ENCODE measurements around the gene BCAS4. TPM values are rescaled to one million over a fixed set of nuclear protein-coding genes. Genes with fewer than 3 reads are reported as not detected.

Gene BCAS4
- total RNA-seq, 1 donor from 2014 or later = 8.9 TPM

GRCh38 chr20:50854506-50855249 lies 59.8 kb downstream of the BCAS4 start:
- no peak overlapping the region for H3K4me3 Mint-ChIP-seq (ENCODE audit: low read depth)
- no peaks in the 10 kb centered on the region for H3K9me3 Mint-ChIP-seq (ENCODE audit: low read depth)
- TF ChIP-seq CTCF (IDR thresholded peaks at IDR 0.05; ENCODE audit: unreplicated experiment) = no peak
- DNase-seq (ENCODE audit: low spot score, unreplicated experiment) = no peak
- H3K27ac Mint-ChIP-seq = no peak overlapping the region
- H3K36me3 Mint-ChIP-seq (ENCODE audit: insufficient read depth) = peaks cover 1% of the 10 kb centered on the region
- H3K4me1 Mint-ChIP-seq (ENCODE audit: low read depth) = peaks cover 9% of the 10 kb centered on the region
- H3K27me3 Mint-ChIP-seq = peaks cover 4% of the 10 kb centered on the region

- no peak for TF ChIP-seq CTCF (IDR thresholded peaks at IDR 0.05; ENCODE audit: unreplicated experiment)
- H3K27ac Mint-ChIP-seq = peak overlapping the region; percentile 38
These were observed 60.9 kb downstream of the BCAS4 start for GRCh38 chr20:50855498-50856474.

GRCh38 chr20:50856475-50857041 lies 61.7 kb downstream of the BCAS4 start:
- Mint-ChIP-seq H3K4me3 (ENCODE audit: low read depth) (no peak overlapping the region), H3K9me3 (ENCODE audit: low read depth) (no peaks in the 10 kb centered on the region), H3K36me3 (ENCODE audit: insufficient read depth) (peaks cover 1% of the 10 kb centered on the region), H3K4me1 (ENCODE audit: low read depth) (peaks cover 9% of the 10 kb centered on the region), H3K27ac (no peak overlapping the region), H3K27me3 (peaks cover 4% of the 10 kb centered on the region)
- TF ChIP-seq CTCF (IDR thresholded peaks at IDR 0.05; ENCODE audit: unreplicated experiment) = no peak
- DNase-seq (ENCODE audit: low spot score, unreplicated experiment) = no peak

More at GRCh38 chr20:50855498-50856474, 60.9 kb downstream of the BCAS4 start:
- H3K4me1 Mint-ChIP-seq (ENCODE audit: low read depth) = peaks cover 9% of the 10 kb centered on the region
- peaks cover 4% of the 10 kb centered on the region for H3K27me3 Mint-ChIP-seq
- no peak overlapping the region for H3K4me3 Mint-ChIP-seq (ENCODE audit: low read depth)
- peaks cover 1% of the 10 kb centered on the region for H3K36me3 Mint-ChIP-seq (ENCODE audit: insufficient read depth)
- H3K9me3 Mint-ChIP-seq (ENCODE audit: low read depth) = no peaks in the 10 kb centered on the region
- DNase-seq (ENCODE audit: low spot score, unreplicated experiment) = no peak

GRCh38 chr20:50857348-50857747 lies 62.5 kb downstream of the BCAS4 start:
- Mint-ChIP-seq H3K4me1 (ENCODE audit: low read depth) (peaks cover 9% of the 10 kb centered on the region), H3K27ac (no peak overlapping the region), H3K9me3 (ENCODE audit: low read depth) (no peaks in the 10 kb centered on the region), H3K4me3 (ENCODE audit: low read depth) (no peak overlapping the region), H3K27me3 (peaks cover 4% of the 10 kb centered on the region), H3K36me3 (ENCODE audit: insufficient read depth) (no peaks in the 10 kb centered on the region)
- no peak for DNase-seq (ENCODE audit: low spot score, unreplicated experiment)
- TF ChIP-seq CTCF (IDR thresholded peaks at IDR 0.05; ENCODE audit: unreplicated experiment) = no peak

DNA sequence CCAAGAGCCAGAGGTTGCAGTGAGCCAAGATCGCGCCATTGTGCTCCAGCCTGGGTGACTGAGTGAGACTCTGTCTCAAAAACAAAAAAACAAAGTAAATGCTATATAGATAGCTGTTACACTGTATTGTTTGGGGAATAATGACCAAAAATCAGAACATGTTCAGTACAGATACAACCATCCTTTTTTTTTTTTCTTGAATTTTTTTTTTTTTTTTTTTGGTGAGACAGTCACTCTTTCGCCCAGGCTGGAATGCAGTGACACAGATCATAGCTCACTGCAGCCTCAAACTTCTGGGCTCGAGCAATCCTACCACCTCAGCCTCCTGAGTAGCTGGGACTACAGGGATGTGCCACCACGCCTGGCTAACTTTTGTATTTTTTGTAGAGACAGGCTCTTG lies 63.7 kb downstream of the BCAS4 start:
- Mint-ChIP-seq H3K27ac (no peak overlapping the region), H3K27me3 (peaks cover 4% of the 10 kb centered on the region), H3K4me3 (ENCODE audit: low read depth) (no peak overlapping the region), H3K36me3 (ENCODE audit: insufficient read depth) (no peaks in the 10 kb centered on the region), H3K4me1 (ENCODE audit: low read depth) (peaks cover 9% of the 10 kb centered on the region), H3K9me3 (ENCODE audit: low read depth) (no peaks in the 10 kb centered on the region)
- no peak for DNase-seq (ENCODE audit: low spot score, unreplicated experiment)
- no peak for TF ChIP-seq CTCF (IDR thresholded peaks at IDR 0.05; ENCODE audit: unreplicated experiment)

Measured in progenitor cell of endocrine pancreas (in vitro differentiated cells).